A673 (cell line): Measurements from ENCODE around the gene ALKBH3.

Experiments used
- CTCF ChIP-seq: fragments of 300-800, 200-600 bp; sonication (generic); conservative IDR thresholded peaks from 2 replicates; pipeline ENCODE4 v1.5.1; 2017; ENCODE audit warnings: low read depth, mild to moderate bottlenecking, antibody characterized with exemption, low read length, moderate library complexity, mixed read lengths
- EZH2 ChIP-seq: fragments of 200-600 bp; sonication (generic); IDR thresholded peaks from 2 replicates; pipeline ENCODE4 v1.6.1; 2017; ENCODE audit warnings: borderline replicate concordance, low read depth, mild to moderate bottlenecking, mixed read lengths, antibody characterized with exemption, low read length; ENCODE audit not compliant: poor library complexity, severe bottlenecking

GRCh38 chr11:43925932-43926505 lies 45.4 kb downstream of the ALKBH3 start:
- TF ChIP-seq CTCF (no peak), EZH2 (no peak)
